ENCODE measurements around the gene HOXA2.

The HOXA2 gene

DNA sequence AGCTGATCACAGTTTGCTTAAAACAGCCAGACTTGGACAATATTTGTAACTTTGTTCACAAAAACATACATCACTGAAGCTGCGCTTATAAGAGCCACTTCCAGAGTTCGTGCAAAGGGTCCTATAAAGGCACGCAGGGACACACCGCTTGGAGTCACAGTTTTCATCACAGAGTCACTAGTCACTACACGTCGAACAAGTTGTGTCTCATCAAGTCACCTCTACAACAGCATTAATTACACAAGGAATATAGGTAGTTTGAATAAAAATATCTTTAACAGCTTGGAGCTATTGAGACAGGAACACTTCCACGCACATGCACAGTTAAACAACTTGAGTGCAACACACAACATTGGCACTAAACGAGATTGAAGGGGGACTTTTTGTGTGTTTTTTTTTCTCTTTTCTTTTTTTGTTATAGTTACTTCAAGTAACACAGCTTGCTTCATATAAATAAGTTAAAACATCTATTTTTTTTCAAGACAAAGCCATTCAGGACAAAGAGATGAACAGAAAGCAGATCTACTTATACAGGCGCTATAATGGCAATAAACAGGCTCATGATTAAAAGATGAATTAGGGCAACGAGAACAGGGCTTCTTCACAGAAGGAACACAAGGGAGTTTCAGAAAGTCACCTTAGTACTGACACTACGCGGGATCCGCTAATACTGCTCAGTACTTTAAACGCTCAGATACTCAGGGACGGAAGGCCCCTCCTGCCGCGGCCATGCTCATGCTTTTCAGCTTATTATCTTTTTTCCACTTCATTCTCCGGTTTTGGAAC lies 38.8 kb upstream of the HOXA2 start:
- no peak for DNase-seq

DNA sequence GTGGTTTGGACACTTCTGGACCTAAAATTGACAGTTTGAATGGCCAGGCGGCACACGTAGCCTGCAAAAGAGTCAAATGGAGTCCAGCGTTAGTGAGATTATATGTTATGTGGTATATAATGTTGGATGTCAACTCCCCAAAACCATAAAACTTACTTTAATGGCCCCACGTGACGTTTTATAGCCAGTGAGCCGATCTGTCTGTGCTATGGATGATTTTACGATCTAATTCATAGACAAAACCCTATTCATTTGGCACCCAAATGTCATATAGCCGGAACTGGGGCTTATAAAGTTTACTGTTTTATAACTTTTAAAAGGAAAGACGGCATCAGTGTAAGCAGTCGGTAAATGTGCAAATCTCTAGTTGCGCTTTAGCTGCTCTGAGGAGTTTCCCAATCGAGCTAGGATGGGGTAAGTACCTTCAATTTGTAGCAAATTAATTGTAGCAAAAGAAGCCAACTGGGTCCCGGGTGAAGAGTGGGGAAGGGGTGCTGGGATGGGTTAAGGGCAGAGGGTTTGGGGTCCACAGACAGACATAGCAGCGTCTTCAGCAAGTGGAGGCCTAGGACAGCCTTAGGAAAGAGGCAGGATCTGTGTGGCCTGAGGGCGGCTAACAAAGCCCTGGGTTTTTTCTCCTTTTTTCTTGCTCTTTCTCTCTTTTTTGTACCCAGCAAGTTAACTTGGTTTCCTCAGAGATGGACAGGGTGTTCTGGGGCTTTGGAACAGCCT lies 37.8 kb upstream of the HOXA2 start:
- no peak for DNase-seq

DNA sequence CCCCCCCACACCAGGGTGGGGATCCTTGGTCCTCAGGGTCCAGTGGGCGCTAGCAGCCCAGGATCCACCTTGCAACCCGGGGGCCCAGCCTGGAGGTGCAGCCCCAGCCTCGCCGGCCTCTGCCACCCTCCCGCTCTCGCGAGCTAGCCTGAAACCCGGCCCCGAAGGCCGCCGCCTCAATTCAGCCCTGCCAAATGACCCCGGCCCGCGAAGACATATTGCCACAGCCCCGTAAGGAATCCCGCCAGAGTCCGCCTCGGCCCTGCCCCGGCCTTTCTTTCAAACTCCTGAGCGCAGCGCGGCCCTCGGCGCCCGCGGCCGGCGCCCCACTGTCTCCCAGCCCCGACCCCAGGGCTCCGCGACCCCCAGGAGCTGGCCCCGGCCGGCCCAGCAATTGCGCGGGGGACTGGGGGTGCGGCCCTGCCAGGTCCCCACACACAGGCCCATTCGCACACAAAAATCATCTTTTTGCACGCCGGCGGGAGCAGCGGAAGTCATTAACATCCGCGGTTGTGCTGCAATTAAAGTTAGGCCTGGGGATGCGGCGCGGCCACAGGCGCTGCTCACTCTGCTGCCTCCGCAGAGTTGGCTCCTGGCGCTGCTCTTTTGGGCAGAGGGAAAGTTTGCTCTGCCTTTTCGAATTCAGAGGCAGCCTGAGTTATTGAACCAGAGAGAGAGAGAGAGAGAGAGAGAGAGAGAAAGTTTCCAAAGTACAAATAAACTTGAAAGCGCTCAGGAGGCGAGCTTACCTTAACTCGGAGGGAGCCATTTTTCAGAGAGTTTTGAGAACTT lies 37.0 kb upstream of the HOXA2 start:
- DNase-seq, result no peak

DNA sequence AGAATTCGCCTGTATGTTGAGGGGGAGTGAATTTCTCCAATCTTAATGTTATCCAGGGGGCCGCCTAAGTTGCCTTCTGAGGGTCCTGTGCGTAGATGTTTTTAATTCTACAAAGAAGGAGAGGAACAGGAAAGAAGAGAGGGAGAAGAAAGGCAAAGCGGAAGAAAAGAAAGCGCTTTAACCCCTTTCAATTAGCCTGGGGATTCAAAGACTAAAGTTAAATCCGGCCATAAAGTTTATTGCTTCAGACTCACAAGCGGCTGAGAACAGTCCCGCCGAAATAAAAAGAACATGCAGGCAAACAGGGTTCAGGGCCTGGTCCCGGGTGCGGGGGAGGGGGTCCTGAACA lies 36.5 kb upstream of the HOXA2 start:
- DNase-seq, result no peak

DNA sequence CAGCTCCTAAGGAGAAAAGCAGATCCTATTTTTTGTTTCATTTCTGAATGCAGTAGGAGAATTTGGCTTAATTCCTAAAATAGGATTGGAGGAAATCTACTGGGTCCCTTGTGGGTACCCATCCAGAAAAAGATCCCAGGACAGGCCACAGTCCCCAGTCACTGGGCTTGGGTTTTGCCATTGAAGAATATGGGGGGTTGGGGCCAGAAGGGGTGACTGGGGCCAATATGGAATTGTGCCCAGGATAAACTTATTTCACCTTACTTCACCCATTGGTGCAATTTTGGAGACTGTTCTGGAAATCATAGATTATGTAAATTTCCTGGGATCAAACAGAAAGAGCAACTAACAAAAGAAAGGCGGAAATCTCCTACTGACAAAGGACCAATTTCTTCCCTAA lies 36.0 kb upstream of the HOXA2 start:
- no peak for DNase-seq

DNA sequence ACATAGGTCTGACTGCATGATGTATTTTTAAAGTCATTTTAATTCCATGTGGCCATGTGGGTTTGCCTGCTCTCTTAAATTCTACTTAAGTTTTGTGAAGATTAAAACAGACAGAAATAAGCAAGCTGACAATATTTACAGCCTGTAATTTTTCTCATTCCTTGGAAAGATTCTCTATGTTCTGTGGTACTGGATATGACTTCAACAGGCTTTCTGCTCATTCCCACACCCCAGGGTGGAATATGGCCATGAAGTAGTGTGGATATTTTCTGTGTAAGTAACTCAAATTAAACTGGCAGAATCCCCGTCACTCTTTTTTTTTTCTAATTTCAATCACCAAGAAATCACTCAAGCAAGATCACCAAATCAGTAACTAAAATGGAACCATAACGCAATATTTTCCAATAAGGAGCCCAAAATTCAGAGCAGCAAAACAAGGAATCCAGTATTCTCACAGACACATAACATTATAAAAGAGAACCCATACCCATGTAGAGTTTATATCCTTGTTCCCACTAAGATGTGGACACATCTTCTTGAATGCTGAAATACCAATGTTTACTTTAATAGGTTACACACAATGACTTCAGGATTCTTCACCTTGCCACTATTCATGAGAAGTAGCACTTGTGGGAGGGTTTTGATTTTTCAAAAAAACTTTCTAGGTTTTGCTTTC lies 35.3 kb upstream of the HOXA2 start:
- no peak for DNase-seq

DNA sequence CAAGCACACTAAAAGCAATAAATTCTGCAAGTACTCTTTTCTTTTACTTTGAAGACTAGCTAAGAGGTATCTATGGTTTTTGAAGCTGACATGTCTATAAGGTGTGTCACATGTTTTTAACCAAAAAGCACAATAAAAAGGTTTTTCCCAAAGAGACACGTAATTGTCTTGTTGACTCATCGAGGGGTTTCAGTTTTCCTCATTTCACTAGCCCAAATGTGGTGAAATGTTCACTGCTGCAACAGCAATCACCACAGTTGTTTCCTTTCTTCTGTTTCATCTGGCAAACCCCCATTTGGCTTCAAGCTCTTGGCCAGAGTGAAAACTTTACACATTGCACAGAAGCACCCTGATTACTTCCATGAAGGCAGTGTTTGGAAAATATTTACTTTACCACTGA lies 31.9 kb upstream of the HOXA2 start:
- no peak for DNase-seq

DNA sequence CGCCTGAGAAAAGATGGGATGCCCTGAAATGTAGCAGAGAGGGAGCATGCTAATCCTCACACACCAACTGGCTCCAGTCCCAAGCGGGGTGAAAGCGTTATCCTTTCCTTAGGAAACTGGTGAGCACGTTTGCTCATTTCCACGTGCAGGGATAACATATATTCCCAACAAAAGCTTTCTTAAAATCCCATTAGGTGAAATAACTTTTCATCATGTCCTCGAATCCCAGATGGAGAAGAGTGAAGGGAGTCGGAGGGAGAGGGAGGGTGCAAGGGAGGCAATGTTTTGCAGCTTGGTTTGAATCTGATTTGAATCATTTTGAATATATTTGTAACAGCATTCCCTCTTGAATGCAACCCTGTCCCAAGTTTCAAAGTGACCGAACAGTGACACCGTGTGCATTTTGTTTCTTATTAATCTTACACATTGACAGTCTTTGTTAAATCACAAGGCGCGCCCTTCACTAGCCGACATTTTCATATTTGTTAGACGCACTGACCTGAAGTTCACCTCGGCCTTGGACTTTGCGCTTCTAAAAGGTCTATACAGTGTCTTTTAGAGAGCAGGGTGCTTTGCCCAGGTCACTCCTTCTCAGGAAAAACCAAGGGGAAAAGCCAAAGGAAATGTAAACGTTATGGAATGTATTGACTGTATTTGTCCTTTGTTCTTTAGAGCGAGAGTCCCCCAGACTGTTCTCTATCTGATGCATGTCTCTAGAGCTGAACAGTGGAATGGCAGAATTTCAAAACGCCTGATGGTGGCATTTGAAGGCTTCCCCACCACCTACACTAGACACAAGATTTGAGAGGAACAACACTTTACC lies 31.1 kb upstream of the HOXA2 start:
- DNase-seq, result no peak

DNA sequence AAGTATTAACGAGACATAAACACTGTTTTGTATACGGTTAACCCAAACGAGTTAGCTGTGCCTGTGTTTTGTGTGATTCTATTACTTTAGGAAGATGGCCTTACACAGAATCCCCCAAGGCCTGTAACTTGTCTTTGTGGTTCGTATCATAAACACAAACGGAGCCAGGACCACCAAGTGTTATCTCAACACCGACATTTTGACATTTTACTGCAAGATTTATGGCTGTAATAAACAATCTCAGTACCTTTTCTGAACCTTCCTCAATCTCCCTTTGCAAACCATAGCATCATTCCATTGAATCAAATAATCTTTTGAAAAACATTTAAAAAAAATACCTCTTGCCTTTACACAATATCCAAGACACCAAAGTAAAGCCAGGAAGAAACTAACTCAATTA lies 30.5 kb upstream of the HOXA2 start:
- DNase-seq, result no peak

DNA sequence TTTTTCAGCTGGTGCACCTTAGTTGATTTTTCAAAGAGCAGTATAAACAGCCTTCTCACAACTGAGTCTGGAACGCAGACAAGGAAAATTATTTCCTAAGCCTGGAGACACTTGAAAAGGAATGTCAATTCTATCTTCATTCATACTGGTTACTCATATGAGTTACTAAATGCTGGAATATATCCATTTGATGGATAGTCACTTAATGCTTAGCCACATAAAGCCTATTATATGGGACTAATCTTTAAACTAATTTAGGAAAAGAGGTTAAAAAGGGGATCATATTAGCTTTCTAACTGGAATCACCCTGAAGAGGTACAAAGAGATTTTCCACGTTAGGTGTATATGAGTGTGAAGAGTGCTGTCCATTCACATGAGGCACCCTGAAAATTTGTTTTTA lies 29.7 kb upstream of the HOXA2 start:
- DNase-seq, result no peak

DNA sequence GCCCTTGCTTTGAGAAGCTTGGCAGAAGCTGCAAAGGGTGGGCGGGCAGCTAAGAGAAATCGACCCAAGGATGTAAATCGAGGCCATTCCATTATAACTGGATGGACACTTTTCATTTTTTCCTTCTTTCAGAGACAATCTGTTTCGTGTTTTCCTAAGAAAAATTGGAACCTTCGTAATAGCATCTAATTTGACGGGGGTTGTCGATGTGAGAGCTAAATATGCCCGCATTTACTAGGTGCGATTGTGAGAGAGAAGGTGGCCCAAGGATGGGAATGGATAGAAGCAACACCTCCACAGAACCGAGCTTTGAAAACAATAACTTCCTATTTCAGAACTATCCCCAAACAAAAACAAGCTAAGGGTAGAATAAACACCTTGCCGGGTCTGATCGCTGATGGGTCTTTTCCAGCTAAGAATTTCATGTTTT lies 28.9 kb upstream of the HOXA2 start:
- DNase-seq, result no peak

DNA sequence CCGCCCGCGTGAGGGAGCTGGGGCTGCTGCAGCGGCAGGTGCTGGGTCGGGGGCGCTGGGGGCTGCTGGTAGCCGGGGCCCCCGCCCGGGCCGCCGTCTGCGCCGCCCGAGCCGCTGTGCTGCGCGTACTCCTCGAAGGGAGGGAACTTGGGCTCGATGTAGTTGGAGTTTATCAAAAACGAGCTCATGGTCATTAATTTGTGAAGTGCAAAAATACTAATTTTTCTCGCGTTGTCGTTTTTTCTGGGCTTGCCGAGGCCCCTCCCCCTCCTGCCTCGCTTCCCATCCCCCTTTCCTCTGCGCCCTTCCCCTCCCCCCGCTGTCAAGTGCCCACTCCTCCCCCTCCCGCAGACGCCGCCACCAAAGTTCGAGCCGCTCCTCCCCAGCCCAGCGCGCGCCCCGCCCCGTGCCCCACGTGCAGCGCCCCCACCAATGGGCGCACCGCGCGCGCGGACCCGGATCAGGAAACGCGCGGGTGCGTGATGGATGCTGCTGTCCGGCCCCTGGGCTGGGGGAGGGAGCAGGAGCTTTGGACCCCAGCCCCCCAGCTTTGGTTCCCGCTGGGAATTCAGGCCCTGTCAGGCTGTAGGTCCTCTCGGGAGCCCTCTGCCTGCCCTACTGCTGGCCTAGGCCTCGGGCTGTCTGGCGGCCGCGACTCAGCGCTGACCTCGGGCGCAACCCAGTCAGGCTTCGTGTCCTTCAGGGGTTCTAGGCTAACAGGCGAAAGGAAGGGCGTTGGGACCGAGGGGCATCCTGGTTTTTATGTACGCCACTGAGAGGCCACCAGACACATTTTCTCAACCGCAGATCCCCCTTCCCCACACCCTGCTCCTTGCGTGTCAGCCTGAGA lies 28.3 kb upstream of the HOXA2 start, which contains the start of gene HOXA4:
TSS of gene HOXA4 (minus strand) at position 218 of the 850 bp plus-strand sequence. CDS start at position 194, 24 bp downstream.
- no peak for DNase-seq

DNA sequence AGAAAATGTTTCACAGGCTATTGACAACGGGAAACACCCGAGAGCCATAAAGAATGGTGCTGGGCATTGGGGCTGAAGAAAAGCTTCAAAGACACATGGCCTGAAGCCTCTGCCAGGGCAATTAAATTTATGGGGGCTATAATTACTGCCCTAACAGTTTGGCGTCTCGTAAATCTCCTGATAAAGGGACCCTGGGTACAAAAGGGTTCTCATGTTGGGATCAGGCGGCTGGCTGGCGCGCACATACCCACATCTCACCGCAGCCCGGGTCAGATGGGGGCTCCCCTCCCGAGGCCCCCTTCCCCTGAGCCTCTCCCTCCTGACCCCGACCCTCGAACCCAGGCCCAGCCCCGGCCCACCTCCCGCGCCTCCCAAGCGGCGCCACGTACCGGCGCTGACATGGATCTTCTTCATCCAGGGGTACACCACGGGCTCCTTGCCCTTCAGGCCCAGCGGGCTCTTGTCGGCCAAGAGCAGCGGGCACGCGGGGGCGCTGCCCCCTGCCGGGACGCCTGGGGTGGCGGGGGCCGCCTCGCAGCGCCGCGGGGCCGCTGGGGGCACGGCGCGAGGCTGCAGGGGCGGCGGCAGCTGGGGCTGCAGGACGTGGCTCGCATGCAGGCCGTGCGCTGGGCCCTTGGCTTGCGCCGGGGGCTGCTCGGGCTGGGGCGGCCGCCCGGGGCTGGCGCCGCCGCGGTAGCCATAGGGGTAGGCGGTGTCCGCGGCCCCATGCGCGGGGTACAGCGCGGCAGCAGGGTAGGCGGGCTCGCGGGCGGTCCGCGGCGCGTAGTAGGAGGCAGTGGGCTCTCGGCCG lies 27.5 kb upstream of the HOXA2 start:
- no peak for DNase-seq

DNA sequence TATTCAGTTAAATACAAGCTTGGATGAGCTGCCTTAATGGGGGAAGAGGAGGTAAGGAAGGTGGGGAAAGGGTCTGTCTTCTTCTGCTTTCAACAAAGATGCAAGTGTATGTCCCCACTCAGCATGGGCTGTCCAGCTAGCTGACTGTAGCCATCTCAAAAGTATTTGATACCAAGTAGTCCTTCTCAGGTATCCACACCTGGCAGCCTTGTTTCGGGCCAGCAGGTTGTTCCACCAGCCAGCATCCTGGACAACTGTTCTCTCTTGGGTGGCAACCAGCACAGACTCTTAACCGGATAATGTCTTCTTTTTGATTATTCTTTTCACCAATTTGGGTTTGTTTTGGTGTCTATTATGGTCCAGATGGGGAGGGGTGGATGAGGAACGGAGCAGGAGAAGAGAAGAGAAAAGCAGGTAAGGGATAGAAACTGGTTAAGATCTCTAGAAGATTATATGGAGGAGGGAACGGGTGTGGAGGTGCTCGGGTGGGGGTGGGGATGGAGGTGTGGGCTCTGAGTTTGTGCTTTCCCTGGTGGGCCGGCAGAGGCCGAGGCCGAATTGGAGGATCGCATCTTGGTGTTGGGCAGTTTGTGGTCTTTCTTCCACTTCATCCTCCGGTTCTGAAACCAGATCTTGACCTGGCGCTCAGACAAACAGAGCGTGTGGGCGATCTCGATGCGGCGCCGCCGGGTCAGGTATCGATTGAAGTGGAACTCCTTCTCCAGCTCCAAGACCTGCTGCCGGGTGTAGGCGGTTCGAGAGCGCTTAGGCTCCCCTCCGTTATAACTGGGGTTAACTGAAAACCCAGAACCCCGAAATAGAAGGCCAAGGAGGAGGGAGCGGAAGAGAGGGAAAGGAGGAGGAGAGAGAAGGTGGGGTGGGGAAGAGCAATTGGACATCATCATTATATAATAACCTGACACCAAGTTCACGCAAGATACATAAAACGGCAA lies 26.6 kb upstream of the HOXA2 start:
- no peak for DNase-seq

DNA sequence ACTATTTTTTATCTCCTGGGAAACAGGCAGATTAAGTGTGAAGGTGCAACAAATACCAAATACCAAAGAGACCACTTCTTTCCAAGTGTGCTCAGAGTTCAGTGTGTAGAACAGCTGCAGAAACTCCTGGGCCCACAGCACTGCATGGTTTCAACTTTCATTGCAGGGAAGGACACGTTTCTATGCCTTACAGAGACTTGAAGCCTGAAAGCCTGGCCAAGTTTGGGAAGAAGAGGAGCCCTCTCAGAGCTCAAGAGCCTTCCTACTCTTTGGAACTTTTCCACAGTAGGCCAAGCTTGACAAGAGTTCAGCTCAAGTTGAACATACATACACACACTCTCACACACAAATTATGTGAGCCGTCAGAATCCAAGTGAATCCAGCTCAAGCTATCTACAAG lies 25.6 kb upstream of the HOXA2 start:
- DNase-seq, result no peak

DNA sequence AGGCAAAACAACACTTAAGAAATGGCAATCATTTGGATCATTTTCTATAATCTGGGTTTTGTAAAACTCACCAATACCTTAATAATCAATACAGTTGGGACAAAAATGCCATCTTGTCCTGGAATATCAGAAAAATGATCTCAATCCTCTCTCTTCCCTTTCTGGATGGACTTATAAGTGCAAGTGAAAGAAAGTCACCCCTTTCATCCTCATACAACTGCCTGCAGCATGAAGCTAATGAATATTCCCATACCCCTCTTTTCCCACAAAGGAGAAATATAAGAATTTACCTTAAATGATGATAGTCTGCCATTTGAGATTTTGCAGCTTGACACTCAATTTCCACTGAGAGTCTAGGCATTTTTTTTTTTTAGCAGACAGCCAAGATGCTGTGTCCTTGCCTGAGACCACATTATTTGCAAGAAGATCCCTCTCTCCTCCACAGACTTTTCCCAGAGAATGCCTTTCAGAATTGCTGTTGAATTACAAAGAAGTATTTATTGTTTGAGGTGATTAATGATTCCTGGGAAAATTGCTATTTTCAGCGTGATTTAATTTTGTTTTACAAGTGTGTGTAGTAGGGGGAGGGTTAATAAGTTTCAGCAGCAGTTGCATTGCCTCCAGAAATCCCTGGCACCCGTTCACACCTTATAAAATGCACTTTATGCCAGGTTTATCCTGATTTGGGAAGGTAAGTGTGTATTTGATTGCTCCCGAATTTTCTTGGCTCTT lies 24.3 kb upstream of the HOXA2 start:
- DNase-seq, result no peak

DNA sequence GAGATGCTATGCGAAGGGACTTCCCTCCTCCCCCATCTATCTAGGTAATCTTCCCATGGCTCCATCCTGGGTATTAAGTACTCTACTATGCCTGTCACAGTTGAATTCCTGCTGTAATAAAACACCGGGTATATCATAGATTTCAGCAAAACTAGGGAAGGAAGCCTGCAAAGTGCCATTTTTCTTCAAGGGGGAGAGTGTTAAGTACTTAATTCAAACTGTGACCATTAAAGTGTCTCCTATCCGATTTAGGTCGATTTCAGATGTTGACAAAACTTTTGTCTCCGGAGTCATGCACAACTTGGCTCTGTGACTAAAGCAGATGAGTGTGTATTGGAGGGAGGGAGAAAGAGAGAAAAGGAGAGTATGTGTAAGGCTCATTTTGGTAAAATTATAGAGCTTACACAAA lies 23.5 kb upstream of the HOXA2 start:
- no peak for DNase-seq
